NOMO-1 treated with dmso at 0.1 percent for 144 hours (cell line): ENCODE measurements around the gene PGM5.
"Not testable (repeated sequence)": the region's sequence is repeated elsewhere in the genome, so short reads cannot be mapped to it uniquely, and the experiment has no call there.

Source experiments
- DNase-seq: peaks from one replicate; lab custom pipeline; 2025; ENCODE audit not compliant: unreplicated experiment; lab: John Stamatoyannopoulos, UW

Gene PGM5

GRCh38 chr9:68375789-68376188, 19.4 kb downstream of the PGM5 start:
- not testable (repeated sequence) for DNase-seq

- DNase-seq: not testable (repeated sequence)
Observed at GRCh38 chr9:68377723-68378122, 21.3 kb downstream of the PGM5 start.

- DNase-seq: not testable (repeated sequence)
Observed at GRCh38 chr9:68383894-68384293, 27.5 kb downstream of the PGM5 start.

DNA sequence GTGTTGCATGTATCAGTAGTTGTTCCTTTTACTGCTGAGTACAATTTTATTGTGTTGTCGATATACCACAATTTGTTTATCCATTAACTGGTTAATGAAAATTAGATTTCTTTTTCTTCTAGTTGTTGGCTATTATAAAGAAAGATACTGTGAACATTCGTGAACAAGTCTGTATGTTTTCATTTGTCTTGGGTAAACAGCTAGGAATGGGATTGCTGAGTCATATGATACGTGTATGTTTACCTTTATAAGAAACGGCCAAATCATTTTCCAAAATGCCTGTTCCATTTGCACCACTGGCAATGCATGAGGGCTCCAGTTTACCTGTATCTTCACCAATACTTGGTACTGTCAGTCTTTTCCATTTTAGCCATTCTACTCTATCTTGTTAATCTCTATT, 33.1 kb downstream of the PGM5 start:
- DNase-seq: not testable (repeated sequence)

DNA sequence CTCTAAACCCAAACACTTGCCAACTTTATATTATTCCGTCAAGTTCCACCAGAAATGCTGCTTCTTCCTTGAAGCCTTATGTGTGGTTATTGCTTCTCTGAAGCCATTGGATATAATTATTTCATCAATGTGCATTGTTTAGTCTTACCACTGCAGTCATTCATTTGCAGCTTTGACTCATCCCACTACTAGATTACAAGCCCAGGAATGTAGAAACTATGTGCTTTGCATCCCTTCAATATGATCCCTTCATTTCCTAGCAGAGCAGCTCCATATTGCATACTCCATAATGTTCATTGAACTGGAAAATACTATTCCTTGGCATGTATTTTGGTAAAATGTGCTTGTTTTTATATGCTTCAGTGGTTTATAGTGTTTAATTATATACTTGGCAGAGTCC, 34.3 kb downstream of the PGM5 start:
- DNase-seq: not testable (repeated sequence)

DNA sequence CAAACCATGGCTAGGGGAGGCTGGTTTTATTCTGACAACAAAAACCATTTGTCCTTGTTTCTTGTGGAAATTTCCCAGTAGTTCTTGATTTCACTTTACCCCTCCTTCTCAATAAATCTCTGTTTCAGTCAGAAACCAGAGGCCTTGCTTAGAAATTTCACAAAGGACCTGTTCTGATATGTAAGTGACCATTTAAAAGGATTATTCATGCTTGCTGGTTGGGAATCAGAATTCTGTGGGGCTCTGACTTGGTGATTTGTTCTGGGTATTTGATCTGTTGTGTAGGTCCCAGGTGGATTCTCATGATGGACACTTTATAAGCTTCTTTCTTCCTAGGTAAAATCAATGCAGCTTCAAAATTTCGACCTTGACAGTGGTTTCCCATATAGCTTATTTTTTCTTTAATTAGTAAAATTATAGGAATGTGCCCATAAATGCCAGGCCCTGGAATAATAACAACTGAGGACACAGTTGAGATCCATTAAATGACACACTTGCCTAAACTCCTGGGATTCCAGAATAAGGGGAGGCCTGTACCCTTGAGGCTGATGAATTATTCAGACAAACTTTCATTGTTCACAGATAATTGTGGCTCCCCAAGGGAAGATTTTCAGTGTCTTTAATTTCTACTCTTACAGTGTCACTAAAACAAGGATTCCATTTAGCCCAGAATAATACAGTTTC, 40.1 kb downstream of the PGM5 start:
- DNase-seq: not testable (repeated sequence)

DNA sequence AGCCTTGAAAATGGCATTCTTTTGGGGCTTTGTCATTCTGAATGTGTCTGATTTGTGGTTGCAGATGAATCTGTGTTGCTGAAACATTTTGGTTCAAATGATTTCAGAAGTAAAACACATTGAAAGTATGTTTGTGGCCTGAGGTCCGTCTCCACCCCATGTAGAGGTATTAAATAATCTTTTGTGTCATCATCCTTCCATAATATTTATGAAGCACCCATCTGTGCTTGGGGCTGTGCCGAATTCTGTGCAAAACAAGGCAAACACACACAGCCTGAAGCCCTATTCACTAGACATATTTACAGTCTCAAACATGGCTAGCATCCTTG, 40.6 kb downstream of the PGM5 start:
- DNase-seq: not testable (repeated sequence)

DNA sequence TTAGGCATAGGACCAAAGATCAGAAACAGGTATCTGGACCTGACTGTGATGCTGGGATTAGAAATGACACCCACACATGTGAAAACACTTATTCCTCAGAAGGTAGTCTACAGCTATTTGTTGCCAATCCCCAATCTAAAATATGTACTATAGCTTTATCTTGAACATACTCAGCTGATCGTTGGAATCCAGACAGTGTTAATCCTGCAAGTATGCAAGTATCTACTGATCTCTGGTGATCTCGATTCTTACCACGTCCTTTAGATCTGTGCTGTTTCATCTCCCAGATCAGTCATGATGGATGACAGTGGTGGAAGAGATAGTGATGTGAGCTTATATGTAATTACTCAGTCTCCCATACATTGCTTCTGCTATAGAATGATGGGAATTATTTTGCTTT, 41.4 kb downstream of the PGM5 start:
- not testable (repeated sequence) for DNase-seq

DNA sequence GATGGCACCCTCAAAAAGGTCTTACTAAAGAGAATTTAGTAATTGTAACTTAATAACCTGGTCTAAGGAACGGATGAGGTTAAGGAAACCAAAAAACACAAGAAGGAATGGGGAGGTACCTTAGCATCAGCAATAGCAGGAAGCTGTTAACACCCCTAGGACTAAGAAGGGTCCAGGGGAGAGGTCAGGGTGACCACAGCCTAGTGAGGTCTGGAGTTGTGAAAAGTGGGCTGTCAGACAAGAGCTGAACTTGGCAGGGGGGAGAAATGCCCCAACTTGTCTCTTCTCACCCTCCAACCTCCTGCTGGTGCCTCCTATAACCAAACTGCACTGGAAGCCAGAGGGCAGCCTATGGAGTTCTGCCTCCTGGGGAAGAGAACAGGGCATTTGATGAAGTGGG, 41.9 kb downstream of the PGM5 start:
- DNase-seq: not testable (repeated sequence)

GRCh38 chr9:68404421-68405185, 48.2 kb downstream of the PGM5 start:
- not testable (repeated sequence) for DNase-seq

DNA sequence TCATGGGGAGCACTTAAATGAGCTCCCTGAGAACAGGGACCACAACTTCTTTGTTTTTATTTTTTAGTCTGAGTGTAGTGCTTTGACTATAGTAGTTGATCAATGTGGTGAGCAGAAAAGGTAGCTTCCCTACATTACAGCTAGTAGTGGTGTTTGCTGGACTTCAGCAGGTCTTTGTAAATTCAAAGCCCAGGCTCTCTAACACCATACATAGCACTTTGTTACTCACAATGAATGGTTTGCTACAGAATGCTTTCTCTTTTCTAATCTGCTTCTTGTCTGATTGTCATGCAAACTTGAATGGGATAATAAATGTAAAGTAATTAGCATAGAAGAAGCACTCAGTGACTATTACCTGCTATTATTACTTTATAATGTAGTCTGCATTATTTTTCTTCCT, 55.5 kb downstream of the PGM5 start:
- DNase-seq: not testable (repeated sequence)

- DNase-seq: not testable (repeated sequence)
Observed at GRCh38 chr9:68412754-68413153, 56.3 kb downstream of the PGM5 start.

DNA sequence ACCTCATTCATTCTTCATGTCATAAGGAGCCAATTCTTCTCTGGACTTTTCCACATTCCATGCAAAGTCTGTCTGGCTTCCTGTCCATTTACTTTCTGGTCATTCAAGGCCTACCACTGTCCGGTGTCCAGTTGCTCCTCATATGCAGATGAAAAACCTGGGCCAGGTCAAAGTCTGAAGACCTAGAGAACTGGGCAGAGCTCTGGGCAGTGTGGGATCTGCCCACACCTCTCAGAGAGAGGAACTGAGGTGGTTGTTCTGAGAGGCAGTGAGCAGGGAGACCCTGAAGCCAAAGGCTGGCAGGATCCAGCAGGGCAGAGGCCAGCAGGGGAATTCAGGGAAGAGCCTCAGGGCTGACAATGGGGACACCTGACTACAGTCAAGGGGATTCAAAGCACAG, 58.7 kb downstream of the PGM5 start:
- not testable (repeated sequence) for DNase-seq

DNA sequence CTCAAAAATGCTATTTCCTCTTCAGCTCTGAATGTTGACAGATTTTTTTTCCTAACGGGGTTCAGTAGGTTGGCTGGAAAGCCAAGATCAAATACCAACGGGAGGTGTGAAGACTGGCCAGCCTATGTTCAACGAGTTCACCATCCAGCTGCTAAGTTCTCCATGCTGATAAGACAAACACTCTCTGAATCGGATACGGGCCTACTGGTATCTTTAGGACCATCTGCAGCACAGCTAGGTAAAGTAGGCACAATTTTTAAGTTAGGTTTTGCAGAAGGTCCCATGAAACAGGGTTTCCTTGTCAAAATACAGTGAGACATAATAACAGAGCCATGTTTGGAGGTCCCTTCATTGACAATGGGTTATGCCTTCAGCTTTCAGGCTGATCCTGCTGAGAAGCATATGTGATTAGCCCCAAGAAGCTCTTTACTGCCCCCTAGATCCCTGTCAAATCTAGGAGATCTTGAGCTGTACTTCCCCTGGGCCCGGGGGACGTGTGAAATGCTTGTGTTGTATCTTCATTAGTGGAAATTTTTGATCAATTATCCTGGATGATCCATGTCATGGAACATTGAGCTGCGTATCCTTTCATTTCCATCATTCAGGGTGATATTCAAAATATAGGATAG, 60.6 kb downstream of the PGM5 start:
- DNase-seq: no peak

- DNase-seq: no peak
Observed at GRCh38 chr9:68417762-68418161, 61.4 kb downstream of the PGM5 start.

- DNase-seq: no peak
Observed at GRCh38 chr9:68418259-68418845, 61.9 kb downstream of the PGM5 start.

DNA sequence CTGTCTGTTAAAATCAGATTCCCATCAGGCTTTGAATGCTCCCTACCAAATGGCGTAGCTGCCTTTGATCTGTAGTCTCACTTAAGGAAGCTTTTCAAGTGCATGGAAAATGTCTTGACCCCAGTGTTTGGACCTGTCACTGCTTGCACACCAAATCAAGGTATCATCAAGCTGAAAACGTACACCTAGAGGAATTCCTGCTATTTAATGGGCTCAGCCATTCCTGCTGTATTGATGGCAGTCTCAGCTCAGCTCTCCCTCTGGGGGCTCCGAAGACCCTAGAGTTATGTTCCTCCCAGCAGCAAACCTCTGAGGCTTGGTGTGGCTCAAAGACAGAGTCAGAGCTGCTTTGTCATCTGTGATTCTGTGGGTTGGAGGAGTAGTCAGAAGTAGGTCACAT, 63.5 kb downstream of the PGM5 start:
- no peak for DNase-seq

DNA sequence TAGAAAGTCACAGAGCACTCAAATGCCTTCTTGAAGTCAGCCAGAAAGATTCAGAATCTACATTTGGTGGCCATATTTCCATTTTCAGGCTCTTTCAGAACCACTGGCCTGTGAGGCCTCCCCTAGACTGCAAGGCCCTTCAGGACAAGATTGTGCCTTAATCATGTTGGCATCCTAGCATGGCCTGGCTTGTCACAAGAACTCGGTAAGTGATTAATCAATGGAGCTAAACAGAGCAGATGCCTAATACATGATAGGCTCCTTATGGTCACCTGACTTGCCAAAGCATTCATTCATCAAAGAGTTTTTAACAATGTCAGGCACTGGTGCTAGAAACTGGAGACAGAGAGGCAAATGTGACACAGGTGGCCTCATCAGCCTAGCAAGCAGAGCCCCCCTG, 70.3 kb downstream of the PGM5 start:
- DNase-seq: no peak

- no peak for DNase-seq
Observed at GRCh38 chr9:68427216-68427977, 71.0 kb downstream of the PGM5 start.

DNA sequence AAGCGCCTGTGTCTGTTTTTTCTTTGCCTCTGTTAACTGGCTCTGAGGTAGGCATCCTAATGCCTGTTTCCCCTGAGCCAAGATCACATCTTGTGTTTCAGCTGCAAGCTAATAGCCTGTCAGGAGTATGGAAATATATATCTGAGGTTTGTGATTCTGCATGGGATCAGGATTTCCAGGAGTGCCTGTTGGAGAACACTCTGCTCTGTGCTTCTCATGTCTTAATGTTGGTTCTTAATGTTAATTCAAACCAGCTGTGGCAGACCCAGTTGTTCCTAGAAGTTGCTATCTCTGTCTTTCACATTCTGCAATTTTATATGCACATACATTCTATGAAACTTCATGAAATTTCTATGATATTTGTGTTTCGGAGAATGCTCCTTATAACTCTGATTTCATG, 72.1 kb downstream of the PGM5 start:
- no peak for DNase-seq

DNA sequence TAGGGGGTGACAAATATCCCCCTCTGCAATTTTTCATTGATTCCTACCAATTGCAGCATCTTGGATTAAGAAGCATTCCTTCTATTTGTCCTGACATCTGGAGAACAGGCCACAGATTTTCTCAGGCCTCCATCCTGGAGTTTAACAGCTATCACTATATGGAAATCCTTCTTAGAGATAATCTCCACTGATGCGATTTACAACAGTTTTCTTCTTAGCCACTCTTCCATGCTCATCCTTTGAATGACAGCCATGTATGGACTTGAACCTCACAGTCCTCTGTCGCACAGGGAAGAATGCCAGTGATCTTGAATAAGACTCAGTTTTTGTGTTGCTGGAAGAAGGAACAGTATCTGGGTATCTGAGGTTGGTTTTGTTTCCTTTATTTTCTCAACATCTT, 73.2 kb downstream of the PGM5 start:
- DNase-seq: no peak
